ENCODE data around the gene NCAM2. TPM values are rescaled to one million over a fixed set of nuclear protein-coding genes. Genes with fewer than 3 reads are reported as not detected.

Gene NCAM2
- polyA plus RNA-seq, 3 donors = not detected

GRCh38 chr21:21076051-21076450, 77.8 kb downstream of the NCAM2 start:
- Histone ChIP-seq H3K4me2 (replicated peaks; ENCODE audit: extremely low read depth, low read length, poor library complexity, severe bottlenecking) (peak overlapping the region; percentile 9), H3K27ac (ENCODE audit: low read depth in 1 of 2, low read length in 2 of 2) (no peak overlapping the region), H4K20me1 (ENCODE audit: insufficient read depth, low read length) (no peaks in the 10 kb centered on the region), H3K4me3 (replicated peaks in 1 of 3; ENCODE audit: low read depth in 2 of 3, low read length in 3 of 3) (no peak overlapping the region), H3K9ac (ENCODE audit: insufficient read depth, low read length, poor library complexity, severe bottlenecking) (no peak overlapping the region), H3K36me3 (replicated peaks in 1 of 2; ENCODE audit: control insufficient read depth in 1 of 2, insufficient read depth in 2 of 2, low read length in 2 of 2) (no peaks in the 10 kb centered on the region), H2AFZ (ENCODE audit: insufficient read depth, low read depth, low read length, poor library complexity, severe bottlenecking) (no peak overlapping the region), H3K9me3 (replicated peaks in 1 of 2; ENCODE audit: control insufficient read depth in 1 of 2, insufficient read depth in 1 of 2, low read length in 2 of 2) (no peaks in the 10 kb centered on the region), H3K27me3 (ENCODE audit: control insufficient read depth in 2 of 2, insufficient read depth in 2 of 2, low read length in 2 of 2) (no peaks in the 10 kb centered on the region), H3K4me1 (ENCODE audit: control insufficient read depth in 1 of 2, insufficient read depth in 2 of 2, low read length in 2 of 2) (peaks cover 0 to 4% of the 10 kb centered on the region in 2 donors), H3K79me2 (ENCODE audit: insufficient read depth, low read length) (no peaks in the 10 kb centered on the region)
- no peak for TF ChIP-seq CTCF (IDR thresholded peaks at IDR 0.05)
- no peak for DNase-seq
- Mint-ChIP-seq H3K4me3 (no peak overlapping the region), H3K27me3 (ENCODE audit: low read depth in 3 of 3) (no peaks in the 10 kb centered on the region), H3K9me3 (peaks cover 0 to 8% (median 5%) of the 10 kb centered on the region in 7 donors), H3K36me3 (no peaks in the 10 kb centered on the region), H3K4me1 (peaks cover 16% of the 10 kb centered on the region), H3K27ac (peak overlapping the region in 1 of 7 donors; percentile 57)
- no CpG with 5 or more reads among the region's 2 CpGs for WGBS (ENCODE audit: insufficient coverage)
- intact Hi-C loops (cut with micrococcal nuclease) = no loop called here

GRCh38 chr21:21076491-21076890, 78.3 kb downstream of the NCAM2 start:
- Histone ChIP-seq H3K79me2 (ENCODE audit: insufficient read depth, low read length) (no peaks in the 10 kb centered on the region), H3K4me2 (replicated peaks; ENCODE audit: extremely low read depth, low read length, poor library complexity, severe bottlenecking) (peak overlapping the region; percentile 9), H3K27ac (ENCODE audit: low read depth in 1 of 2, low read length in 2 of 2) (no peak overlapping the region), H3K9me3 (replicated peaks in 1 of 2; ENCODE audit: control insufficient read depth in 1 of 2, insufficient read depth in 1 of 2, low read length in 2 of 2) (no peaks in the 10 kb centered on the region), H3K4me1 (ENCODE audit: control insufficient read depth in 1 of 2, insufficient read depth in 2 of 2, low read length in 2 of 2) (peaks cover 0 to 4% of the 10 kb centered on the region in 2 donors), H3K4me3 (replicated peaks in 1 of 3; ENCODE audit: low read depth in 2 of 3, low read length in 3 of 3) (no peak overlapping the region), H2AFZ (ENCODE audit: insufficient read depth, low read depth, low read length, poor library complexity, severe bottlenecking) (no peak overlapping the region), H4K20me1 (ENCODE audit: insufficient read depth, low read length) (no peaks in the 10 kb centered on the region), H3K9ac (ENCODE audit: insufficient read depth, low read length, poor library complexity, severe bottlenecking) (no peak overlapping the region), H3K27me3 (ENCODE audit: control insufficient read depth in 2 of 2, insufficient read depth in 2 of 2, low read length in 2 of 2) (no peaks in the 10 kb centered on the region), H3K36me3 (replicated peaks in 1 of 2; ENCODE audit: control insufficient read depth in 1 of 2, insufficient read depth in 2 of 2, low read length in 2 of 2) (no peaks in the 10 kb centered on the region)
- Mint-ChIP-seq H3K27ac (no peak overlapping the region), H3K4me1 (peaks cover 16% of the 10 kb centered on the region), H3K9me3 (peaks cover 0 to 10% (median 6%) of the 10 kb centered on the region in 7 donors), H3K4me3 (peak overlapping the region in 1 of 2 donors; percentile 18), H3K27me3 (ENCODE audit: low read depth in 3 of 3) (no peaks in the 10 kb centered on the region), H3K36me3 (no peaks in the 10 kb centered on the region)
- DNase-seq = no peak
- TF ChIP-seq CTCF (IDR thresholded peaks at IDR 0.05) = no peak
- no CpG with 5 or more reads among the region's 4 CpGs for WGBS (ENCODE audit: insufficient coverage)
- intact Hi-C loops (cut with micrococcal nuclease) = no loop called here

All from CD14-positive monocyte (primary cell).